Adrenal gland (tissue), 12 donors: ENCODE results near the gene PATJ. TPM values are rescaled to one million over a fixed set of nuclear protein-coding genes. Genes with fewer than 3 reads are reported as not detected.

ENCODE experiments used
- DNase-seq, 7 donors: peaks; one replicate each; pipeline ENCODE4 v3.0.0-alpha.2; 2019 to 2020
- H3K27ac ChIP-seq, 5 donors: fragments of 200-600 bp; sonication (generic) in 4 of 5; 1 replicate in 3 of 5; 2 replicates in 2 of 5; pipeline versions ENCODE4 v1.5.1 to v1.8.0; 2016 to 2020; ENCODE audit warnings: mild to moderate bottlenecking in 1 of 5
- H3K27me3 ChIP-seq: fragments of 200-600 bp; 2 replicates; pipeline ENCODE4 v1.8.0; 2021
- H3K36me3 ChIP-seq, 2 donors: fragments of 200-600 bp; replicated peaks in 1 of 2; 1 replicate in 1 of 2; 2 replicates in 1 of 2; pipeline versions ENCODE4 v1.5.1 to v1.8.0; 2018 to 2022
- H3K4me1 ChIP-seq, 2 donors: fragments of 200-600 bp; replicated peaks in 1 of 2; 1 replicate in 1 of 2; 2 replicates in 1 of 2; pipeline versions ENCODE4 v1.5.1 to v1.8.0; 2018 to 2021
- H3K4me3 ChIP-seq, 4 donors: fragments of 200-600 bp; sonication (generic) in 3 of 4; one replicate each; pipeline ENCODE4 v1.5.1; 2016 to 2018
- H3K9me3 ChIP-seq, 3 donors: fragments of 200-600 bp; sonication (generic) in 1 of 3; replicated peaks in 1 of 3; 1 replicate in 2 of 3; 2 replicates in 1 of 3; pipeline versions ENCODE4 v1.5.1 to v1.8.0; 2016 to 2021
- POLR2A ChIP-seq, 2 donors: fragments of 450-650 bp; IDR thresholded peaks; one replicate each; pipeline ENCODE4 v1.6.1; 2017; ENCODE audit warnings: antibody characterized with exemption in 2 of 2, mild to moderate bottlenecking in 2 of 2, moderate library complexity in 1 of 2
- WGBS, 4 donors: extraction: QIAGEN DNeasy Blood & Tissue Kit in 2 of 4; methylation state at CpG; one replicate each; pipeline versions ENCODE4 v1.1.5 to v1.1.7; 2013 to 2017; 5-methylcytosine and 5-hydroxymethylcytosine counted together
- intact Hi-C, 2 donors: fragments of 100-400 bp; cut with DNase I; formaldehyde crosslinking; loops; one replicate each; pipeline versions ENCODE4 v1.14.1 to v1.15.0; 2022 to 2023
- polyA plus RNA-seq, 3 donors: library from polyadenylated mRNA; stranded (reverse); fragments of 200-250 nt in 2 of 3; fragments of 350-450 nt in 1 of 3; fragmentation: Illumina TruSeq in 1 of 3; extraction: RNeasy Lipid Tissue Mini Kit (QIAGEN cat#74804) in 1 of 3; gene quantifications; one replicate each; pipeline ENCODE4 v1.2.3, GENCODE V29; 2013 to 2014
- total RNA-seq, 9 donors: library from RNA; depleted of rRNA in 4 of 9; stranded (reverse); fragments of >200 nt in 4 of 9; fragments of 120-200 nt in 1 of 9; fragmentation: NEBNext Ultra II Directional in 1 of 9; extraction: Animal tissue kit (Norgen Biotek cat#: 25700) in 1 of 9; gene quantifications; one replicate each; pipeline versions ENCODE4 v1.1.0 to v1.2.4, GENCODE V29; 2013 to 2023
- TF ChIP-seq, protein P1 (sequence below), 6 experiments: fragments of 450-650 bp in 4 of 6; fragments of 200-600 bp in 2 of 6; sonication (generic) in 1 of 6; IDR thresholded peaks; 1 replicate in 5 of 6; 2 replicates in 1 of 6; pipeline versions ENCODE4 v1.5.1 to v1.8.0; 2016 to 2021; ENCODE audit warnings: antibody characterized with exemption in 6 of 6, mild to moderate bottlenecking in 2 of 6, moderate library complexity in 1 of 6
- donor health status: healthy with polysubstance abuse.
- donor health status: Bipolar disorder and iron deficiency.
- donor health status: DM: yes; HTN: yes; CAD: no.
- donor health status: DM: no; HTN: no; CAD: no.
- donor health status: DM: no; HTN: no; CAD: no.
- donor health status: DM: yes; HTN: yes; CAD: no.

Gene PATJ
- total and polyA plus RNA-seq, 12 donors, result 6.8 to 36.6 (median 23.4) TPM

DNA sequence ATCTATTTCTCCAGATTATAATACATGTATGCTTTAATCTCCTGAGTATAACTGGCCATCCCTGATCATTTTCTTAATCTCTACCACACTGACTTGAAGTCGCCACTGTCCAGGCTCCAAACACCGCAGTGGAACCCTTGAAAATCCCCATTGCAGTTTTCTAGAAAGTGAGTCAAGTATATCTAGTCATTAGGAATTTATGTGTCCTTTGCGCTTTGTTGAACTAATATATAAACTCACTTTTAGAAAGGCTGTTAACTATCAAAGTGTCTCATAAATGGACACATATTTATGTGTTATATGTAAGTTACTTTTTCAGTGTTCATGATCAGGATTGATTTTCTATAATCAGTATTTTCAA lies 211.5 kb downstream of the PATJ start:
- Histone ChIP-seq H3K36me3 (no peaks in the 10 kb centered on the region), H3K4me3 (no peak overlapping the region), H3K27ac (no peak overlapping the region), H3K27me3 (no peaks in the 10 kb centered on the region), H3K9me3 (no peaks in the 10 kb centered on the region), H3K4me1 (no peaks in the 10 kb centered on the region)
- intact Hi-C loops, result no loop called here
- DNase-seq, result no peak
- 91 to 100% (median 96%) methylated on average over 3 of the region's 3 CpGs for WGBS, 4 donors
- TF ChIP-seq, protein P1, sequence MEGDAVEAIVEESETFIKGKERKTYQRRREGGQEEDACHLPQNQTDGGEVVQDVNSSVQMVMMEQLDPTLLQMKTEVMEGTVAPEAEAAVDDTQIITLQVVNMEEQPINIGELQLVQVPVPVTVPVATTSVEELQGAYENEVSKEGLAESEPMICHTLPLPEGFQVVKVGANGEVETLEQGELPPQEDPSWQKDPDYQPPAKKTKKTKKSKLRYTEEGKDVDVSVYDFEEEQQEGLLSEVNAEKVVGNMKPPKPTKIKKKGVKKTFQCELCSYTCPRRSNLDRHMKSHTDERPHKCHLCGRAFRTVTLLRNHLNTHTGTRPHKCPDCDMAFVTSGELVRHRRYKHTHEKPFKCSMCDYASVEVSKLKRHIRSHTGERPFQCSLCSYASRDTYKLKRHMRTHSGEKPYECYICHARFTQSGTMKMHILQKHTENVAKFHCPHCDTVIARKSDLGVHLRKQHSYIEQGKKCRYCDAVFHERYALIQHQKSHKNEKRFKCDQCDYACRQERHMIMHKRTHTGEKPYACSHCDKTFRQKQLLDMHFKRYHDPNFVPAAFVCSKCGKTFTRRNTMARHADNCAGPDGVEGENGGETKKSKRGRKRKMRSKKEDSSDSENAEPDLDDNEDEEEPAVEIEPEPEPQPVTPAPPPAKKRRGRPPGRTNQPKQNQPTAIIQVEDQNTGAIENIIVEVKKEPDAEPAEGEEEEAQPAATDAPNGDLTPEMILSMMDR (IDR thresholded peaks at IDR 0.05), result no peak
- TF ChIP-seq POLR2A (IDR thresholded peaks at IDR 0.05), result no peak

DNA sequence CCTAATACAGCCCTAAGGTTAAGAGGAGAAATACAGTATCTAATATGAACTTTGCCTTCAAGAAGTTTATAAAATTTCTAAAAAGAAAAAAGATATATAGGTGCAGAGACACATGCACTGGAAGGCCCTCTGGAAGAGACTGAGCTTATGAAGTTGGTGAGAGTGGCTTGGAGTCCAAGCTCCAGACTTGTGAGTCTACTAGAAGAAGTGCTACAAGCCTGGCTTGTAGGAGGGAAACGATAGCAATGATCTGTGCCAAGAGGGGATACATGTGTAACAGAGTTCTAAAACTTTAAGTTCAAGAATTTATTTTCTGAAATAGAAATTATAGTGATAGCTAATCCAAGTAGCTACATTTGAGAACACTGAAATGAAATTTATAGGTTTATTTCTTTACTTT lies 213.0 kb downstream of the PATJ start:
- no peak overlapping the region for H3K4me3 ChIP-seq
- H3K36me3 ChIP-seq, result no peaks in the 10 kb centered on the region
- no peaks in the 10 kb centered on the region for H3K4me1 ChIP-seq
- no peak for DNase-seq
- 92 to 100% (median 94%) methylated on average over 1 of the region's 1 CpG for WGBS, 4 donors
- no peaks in the 10 kb centered on the region for H3K27me3 ChIP-seq
- no peaks in the 10 kb centered on the region for H3K9me3 ChIP-seq
- intact Hi-C loops, result no loop called here
- no peak overlapping the region for H3K27ac ChIP-seq
- TF ChIP-seq POLR2A (IDR thresholded peaks at IDR 0.05), result no peak
- TF ChIP-seq, protein P1 (IDR thresholded peaks at IDR 0.05), result no peak

DNA sequence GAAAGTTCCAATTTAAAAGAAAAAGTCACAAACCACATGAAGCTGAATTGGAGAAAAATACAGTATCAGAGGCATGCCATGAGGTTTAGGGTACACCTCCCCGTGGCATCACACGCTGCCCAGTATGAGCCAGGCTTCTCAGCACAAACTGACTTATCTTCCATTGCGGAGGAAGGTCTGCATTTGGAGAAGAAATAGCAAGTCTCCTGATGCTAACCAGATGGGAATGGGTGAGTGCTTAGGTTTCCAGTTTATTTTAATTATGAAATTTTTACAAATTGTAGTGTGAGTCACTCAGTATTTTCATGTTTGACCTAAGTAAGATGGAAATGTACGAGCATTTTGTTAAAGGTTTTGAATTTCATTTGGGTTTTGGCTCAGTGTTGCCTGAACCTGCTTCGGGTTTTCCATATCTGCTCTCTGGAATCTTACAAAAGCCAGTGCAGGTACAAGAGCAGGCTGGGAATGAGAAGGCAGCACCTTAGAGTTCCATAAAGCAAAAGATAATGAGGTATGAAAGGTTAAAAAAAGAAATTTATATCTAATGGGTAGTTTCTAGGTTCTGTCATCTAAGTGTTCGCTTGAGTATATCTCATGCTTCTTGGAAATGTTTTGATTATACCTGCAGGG lies 213.9 kb downstream of the PATJ start:
- H3K4me1 ChIP-seq, result no peaks in the 10 kb centered on the region
- 90 to 95% (median 93%) methylated on average over 6 of the region's 6 CpGs for whole genome bisulfite sequencing, 4 donors

DNA sequence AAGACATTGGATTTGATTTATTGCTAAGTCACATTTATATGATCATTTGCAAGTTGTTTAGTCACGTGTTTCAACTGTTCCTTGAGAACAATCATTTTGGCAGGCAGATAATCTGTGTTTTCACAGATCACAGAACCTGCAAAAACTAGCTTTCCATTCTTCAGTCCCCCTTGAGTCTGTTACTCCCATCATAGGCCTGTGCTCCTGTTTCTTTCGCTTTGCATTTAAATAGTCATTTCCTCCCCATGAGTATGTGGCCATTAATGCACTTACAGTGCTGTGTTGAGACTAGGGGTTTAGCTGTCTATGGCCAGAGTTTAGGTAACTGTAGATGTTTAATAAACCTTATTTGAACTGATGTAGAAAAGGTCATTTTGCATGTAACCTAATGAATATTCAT lies 214.5 kb downstream of the PATJ start:
- no peak for DNase-seq
- H3K4me3 ChIP-seq, result no peak overlapping the region
- H3K27me3 ChIP-seq, result no peaks in the 10 kb centered on the region
- no peak for TF ChIP-seq POLR2A (IDR thresholded peaks at IDR 0.05)
- TF ChIP-seq, protein P1 (IDR thresholded peaks at IDR 0.05), result no peak
- no peaks in the 10 kb centered on the region for H3K9me3 ChIP-seq
- H3K4me1 ChIP-seq, result no peaks in the 10 kb centered on the region
- H3K27ac ChIP-seq, result no peak overlapping the region
- intact Hi-C loops, result no loop called here
- H3K36me3 ChIP-seq, result no peaks in the 10 kb centered on the region
- WGBS, 4 donors, result 76 to 83% (median 76%) methylated on average over 2 of the region's 2 CpGs

More for the DNA sequence above, 213.9 kb downstream of the PATJ start:
- Histone ChIP-seq H3K9me3 (no peaks in the 10 kb centered on the region), H3K36me3 (no peaks in the 10 kb centered on the region), H3K27me3 (no peaks in the 10 kb centered on the region), H3K4me3 (no peak overlapping the region), H3K27ac (no peak overlapping the region)
- no peak for TF ChIP-seq POLR2A (IDR thresholded peaks at IDR 0.05)
- TF ChIP-seq, protein P1 (IDR thresholded peaks at IDR 0.05), result no peak
- intact Hi-C loops, result no loop called here
- DNase-seq, result no peak
